T-helper 2 cell (primary cell): ENCODE results near the gene AP5B1.

ENCODE experiments used
- DNase-seq, 5 experiments: peaks; one replicate each; pipeline versions ENCODE4 v3.0.0 to v3.0.0-alpha.2; 2012 to 2022
- total RNA-seq, 2 donors: gene quantifications; one replicate each; lab custom pipeline; 2026; lab: John Stamatoyannopoulos, UW

Gene AP5B1
- 37.0 to 40.5 reads per million in 2 donors for total RNA-seq

DNA sequence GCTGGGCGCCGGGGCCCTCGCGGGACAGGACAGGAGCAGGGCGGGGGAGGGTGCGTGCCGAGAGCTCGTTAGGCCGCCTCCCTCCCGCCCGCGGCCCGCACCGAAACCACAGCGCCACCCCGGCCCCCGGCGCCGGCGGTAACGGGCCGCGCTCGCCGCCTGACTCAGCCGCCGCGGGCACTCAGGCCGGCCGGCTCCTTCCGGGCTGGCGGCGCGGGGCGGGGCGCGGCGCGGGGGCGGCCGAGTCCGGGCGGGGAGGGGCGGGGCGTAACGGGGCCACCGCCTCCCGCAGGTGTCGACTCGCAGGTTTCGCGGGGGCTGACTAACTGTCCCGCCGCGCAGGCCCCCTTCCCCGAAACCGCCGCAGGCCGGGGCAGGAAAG, at the start of gene AP5B1:
AP5B1 (minus strand) TSS at position 207 of the 382 bp plus-strand sequence. CDS start 385 bp downstream, outside the sequence.
- DNase-seq = peak; percentile 59 to 72 (median 65)

DNA sequence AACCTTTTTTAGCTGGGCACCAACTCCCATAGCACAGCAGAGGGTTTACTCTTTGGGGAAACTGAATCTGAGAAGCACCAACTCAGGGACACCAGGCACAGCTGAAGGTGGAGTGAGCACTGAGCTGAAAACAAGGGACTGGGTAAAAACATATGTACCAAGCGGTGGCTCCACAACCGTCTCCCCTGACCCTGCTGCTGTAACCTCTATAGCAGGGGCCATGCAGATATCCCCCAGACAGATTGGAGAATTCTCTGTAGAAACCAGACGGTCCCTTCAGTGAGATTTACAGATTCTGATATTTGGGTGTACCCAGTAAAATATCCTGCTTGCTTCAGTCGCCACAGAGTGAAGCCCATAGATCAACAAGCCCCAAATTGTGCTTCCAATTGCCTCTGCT, 48.7 kb upstream of the AP5B1 start:
- DNase-seq = no peak

DNA sequence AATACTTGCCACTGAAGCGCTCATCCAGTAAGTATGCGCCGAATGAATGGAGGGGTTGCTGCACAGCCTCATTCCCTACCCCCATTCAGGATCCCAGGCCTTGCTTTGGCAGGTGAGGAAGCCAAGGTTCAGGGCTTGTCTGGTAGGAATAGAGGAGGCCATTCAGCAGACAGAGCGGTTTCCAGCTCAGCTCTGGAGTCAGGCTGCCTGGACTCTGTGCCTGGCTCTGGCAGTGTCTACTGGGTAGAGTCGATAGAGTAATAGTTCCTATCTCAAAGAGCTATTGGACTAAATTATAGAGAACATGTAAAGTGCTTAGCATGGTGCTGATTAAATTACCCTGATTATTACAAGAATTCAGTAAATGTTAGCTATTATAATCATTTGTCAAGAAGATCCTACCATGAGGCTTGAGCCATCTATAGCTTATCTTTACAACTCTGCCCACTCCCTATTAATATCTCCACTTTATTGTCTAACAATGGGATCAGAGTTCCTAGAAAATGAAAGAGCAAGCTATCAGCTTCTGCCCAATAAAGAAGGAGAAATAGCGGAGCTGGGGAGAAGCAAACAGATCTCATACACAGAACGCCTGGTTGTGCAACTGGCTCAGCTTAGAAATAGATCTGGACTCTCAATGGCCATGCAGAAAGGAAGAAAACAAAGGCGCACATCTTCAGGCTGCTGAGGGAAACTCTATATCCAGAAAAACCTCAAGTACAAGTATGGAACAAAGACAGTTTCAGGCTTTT, 46.4 kb upstream of the AP5B1 start:
- DNase-seq = no peak

DNA sequence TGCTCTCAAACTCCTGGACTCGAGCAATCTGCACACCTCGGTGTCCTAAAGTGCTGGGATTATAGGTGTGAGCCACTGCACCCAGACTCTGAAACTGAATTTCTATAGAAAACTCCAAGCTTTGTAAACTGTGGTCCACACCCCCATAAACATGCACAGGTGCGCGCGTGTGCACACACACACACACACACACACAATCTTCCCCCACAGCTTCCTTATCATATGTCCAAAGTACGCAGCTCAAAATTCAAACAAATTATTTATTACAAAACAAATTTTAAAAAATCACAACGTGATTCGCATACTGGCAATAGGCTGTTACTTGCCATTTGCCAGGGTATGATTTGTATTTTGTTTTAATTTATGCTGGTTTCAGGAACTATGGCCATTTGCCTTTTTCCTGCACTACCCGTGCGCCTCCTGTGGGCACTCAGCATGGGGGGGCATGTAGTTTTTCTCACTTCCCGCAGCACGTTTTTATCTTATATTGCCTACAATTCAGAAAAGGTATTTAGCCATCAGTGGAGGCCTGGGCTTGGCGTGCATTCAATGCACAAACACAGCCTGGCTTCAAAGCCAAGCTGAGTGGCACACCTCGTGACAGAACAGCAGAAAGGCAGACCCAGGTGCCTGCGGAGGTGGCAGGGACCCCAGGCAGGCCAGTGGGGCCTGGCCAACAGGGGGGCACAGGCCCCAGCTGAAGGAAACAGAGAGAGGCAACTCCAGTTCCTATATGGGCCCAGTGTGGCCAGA, 42.2 kb upstream of the AP5B1 start:
- no peak for DNase-seq

- no peak for DNase-seq
These were observed 40.3 kb upstream of the AP5B1 start for GRCh38 chr11:65821107-65821506.

GRCh38 chr11:65817835-65818680, 37.3 kb upstream of the AP5B1 start:
- DNase-seq = peak; percentile 81 to 96 (median 90)

GRCh38 chr11:65817312-65817834, 36.6 kb upstream of the AP5B1 start:
- DNase-seq = no peak

DNA sequence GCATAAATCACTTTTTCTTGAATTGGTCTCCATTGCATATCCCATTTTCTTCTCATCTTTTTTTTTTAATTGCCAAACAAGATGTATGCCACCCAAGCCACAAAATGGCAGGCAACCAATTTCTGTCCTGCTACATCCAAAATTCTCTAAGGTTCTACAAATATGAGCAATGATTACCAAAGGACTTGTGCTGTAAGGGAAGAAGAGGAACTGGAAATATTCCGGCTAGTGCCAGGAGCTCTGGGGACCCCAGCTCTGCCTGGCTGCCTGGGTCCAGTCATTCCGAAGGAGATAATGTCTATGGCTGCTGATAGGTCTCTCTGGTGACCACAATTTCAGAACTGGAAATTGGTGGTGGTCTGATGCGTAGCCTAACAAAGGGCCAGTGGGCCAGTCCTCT, 35.9 kb upstream of the AP5B1 start:
- DNase-seq = no peak

DNA sequence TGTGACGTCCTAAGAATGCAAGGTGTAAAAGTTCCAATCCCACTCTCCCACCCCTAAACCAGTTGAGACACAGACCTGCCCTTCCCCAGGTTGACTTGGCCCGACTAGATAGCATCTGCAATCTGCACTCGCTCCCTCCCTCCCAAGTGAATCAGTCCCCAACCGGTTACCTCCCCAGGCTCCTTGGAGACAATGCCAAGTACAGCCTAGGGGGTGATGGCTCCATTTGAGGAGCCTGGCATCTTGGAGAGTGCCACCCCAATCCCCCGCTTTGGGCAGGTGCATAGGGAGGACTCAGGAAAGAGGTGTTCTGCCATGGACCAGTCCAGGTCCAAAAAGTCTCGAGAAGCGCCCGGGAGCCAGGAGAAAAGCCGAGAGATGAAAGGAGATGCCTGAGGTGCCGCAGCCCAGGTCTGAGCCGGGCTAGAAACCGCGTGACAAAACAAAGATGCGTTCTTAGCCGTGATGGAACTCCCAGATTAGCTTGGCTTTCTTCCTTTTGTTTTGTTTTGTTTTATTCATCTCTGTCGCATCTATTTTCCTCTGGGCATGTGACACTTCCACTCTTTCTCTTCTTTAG, 34.3 kb upstream of the AP5B1 start:
- no peak for DNase-seq

DNA sequence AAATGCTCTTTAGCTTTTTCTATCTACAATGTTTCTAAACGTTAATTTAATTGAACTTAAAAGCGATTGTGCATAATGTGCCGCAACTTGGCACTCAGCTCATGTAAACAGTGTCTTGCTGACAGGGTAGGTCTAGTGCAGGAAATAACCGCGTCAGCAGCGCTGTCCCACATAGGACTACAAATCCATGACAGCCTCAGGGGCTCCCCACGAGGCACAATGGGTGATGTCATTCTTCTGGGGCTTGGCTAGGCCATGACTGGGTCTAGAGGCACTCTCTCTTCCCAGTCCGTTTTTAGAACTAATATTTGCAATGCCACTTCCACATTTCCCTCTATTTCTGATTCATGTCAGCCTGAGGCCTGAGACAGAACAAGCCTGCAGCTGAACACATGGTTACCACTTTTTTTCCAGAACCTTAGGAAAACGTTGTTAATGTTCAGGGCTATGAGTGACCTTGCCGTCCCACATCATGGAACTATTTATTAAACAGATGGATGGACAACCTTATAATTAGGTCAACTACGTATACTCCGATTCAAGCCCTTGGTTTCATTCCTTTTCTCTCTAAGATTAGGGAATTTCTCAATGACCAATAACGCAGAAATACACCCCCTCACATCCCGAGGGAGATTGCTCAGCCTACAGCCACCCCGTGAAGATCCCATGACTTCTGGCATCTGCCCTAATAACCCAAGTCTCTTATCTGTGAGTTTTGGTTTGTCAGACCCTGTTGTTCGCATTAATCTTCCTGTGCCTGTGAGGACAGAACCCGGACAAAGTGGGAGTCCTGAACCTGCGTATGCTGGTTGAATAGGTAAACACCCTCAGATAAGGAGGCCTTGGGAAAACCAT, 33.6 kb upstream of the AP5B1 start:
- DNase-seq = no peak

DNA sequence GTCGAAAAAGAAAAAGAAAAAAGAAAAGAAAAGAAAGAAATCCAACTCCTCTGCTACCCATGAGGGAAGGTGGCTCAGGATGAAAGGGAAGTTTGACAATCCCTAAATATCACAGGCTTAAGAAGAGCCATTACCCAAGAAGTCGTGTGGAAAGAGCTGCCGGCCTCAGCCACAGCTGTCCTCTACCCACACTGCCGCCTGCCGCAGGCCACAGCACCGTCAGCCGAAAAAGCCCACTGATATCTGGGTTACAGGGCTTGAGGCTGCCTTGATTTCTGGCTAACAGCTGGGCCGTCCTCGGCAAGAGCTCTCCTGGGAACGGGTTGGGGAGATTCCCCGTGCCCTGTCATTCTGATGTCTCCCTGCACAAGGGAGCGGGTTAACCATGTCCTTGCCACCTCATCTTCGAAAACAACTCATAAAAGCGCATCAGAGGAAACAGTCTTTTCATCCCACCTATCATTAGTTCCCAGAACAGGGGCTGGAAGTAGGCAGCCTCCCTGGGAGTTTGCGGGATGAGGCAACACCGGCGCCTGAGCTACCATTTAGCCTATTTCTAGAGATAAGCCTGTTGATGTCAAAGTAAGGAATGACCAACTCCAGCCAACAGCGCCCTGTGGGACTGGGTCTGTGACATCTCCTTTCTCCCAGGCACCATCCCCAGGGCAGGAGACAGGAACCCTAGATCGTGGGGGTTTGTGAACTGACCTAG, 31.1 kb upstream of the AP5B1 start:
- no peak for DNase-seq

- DNase-seq = peak in 1 of 5 experiments; percentile 48
These were observed 29.5 kb upstream of the AP5B1 start for GRCh38 chr11:65810046-65810868.

GRCh38 chr11:65809496-65809895, 28.7 kb upstream of the AP5B1 start:
- DNase-seq = no peak

DNA sequence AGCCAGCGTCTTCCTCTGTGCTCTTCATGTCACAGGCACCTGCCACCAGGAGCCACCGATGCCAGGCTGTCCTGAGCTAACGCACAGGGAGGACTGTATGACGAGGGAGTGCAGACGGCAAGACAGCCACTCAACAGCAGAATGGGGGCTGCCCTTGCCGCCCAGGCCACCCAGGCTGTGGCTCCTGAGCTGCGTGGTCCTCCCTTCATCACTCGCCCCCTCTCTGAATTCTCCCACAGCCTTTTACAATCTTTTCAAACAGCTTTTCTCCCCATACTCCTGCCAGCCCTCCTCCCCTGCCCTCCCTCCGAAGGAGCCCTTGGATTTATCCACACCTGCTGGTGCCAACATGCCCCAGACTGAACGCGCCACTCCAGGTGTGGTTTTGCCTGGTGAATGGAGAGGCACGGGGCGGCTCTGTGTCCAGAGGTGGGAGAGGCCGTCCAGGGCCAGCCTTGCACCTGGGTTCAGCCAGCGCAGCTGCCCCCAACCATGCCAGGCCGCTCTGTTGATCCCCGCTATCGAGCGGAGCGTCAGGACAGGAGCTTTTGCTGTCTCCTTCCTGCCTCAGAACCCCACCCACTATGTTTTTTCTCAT, 28.1 kb upstream of the AP5B1 start:
- DNase-seq = no peak

- no peak for DNase-seq
These were observed 26.2 kb upstream of the AP5B1 start for GRCh38 chr11:65806979-65807378.

DNA sequence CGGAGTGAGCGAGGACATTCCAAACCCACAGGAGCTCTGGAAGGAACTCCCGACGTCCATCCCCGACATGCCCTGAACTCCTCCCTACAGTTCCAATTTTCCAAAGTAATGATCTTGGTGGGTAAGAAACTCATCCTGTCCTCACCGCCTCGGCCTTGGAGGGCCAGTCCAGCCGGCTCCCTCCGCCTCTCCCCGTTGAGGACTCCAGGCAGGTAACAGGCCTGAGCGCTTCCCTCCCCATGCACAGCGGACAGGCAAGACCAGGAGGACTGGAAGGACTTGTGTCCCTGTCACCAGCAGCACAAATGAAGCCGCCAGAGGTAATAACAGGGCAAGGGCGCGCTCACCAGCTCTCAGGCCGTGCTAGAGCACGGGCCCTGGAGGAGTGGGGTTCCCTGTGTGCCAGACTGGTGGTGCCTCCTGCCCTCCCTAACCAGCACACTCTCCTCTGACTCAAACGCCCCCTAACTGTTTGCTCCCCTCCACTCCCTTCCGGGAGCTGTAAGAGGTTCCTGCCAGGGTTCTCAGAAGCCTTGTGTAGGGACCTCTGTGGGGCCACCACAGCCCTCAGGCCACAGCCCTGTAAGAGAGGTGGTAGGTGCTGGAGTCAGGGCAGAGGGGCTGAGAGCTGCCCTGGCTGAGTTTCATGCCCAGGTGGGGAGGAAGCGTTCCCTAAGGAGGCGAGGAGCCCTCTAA, 23.2 kb upstream of the AP5B1 start:
- no peak for DNase-seq

DNA sequence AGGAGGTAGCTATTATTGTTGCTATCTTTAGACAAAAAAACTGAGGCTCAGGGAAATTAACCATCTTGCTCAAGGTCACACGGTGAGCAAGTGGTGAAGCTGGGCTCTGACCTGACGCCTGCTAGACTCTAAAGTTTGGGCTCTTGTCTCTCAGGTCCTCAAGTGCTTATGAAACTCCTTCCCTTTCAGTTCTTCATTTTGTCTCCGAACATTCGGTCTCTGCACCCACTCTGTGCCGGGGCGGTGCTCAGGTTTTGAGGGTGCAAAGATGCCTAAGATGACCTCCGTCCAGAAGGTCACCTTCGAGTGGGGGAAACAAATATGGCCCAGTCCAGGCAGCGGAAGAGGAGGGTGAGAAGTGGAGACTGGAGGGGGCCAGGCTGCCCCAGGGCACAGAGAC, 22.1 kb upstream of the AP5B1 start:
- no peak for DNase-seq

GRCh38 chr11:65801153-65801987, 20.6 kb upstream of the AP5B1 start:
- DNase-seq = no peak
